Trophoblast cell (in vitro differentiated cells and primary cell): ENCODE results near the gene UQCRC1.

ENCODE experiments used
- DNase-seq, 2 donors: peaks; one replicate each; pipeline ENCODE4 v3.0.0-alpha.2; 2016
- H2AFZ ChIP-seq: 2 replicates; pipeline ENCODE4 v1.6.1; 2013; ENCODE audit warnings: low read length, moderate library complexity, mild to moderate bottlenecking; ENCODE audit not compliant: insufficient read depth, poor library complexity
- H2AK5ac ChIP-seq: 2 replicates; pipeline ENCODE4 v1.6.1; 2013; ENCODE audit warnings: mild to moderate bottlenecking, low read length
- H2BK120ac ChIP-seq: 2 replicates; pipeline ENCODE4 v1.6.1; 2013; ENCODE audit warnings: low read length, mild to moderate bottlenecking, moderate library complexity; ENCODE audit not compliant: insufficient read depth, poor library complexity
- H2BK12ac ChIP-seq: 2 replicates; pipeline ENCODE4 v1.6.1; 2013; ENCODE audit warnings: mild to moderate bottlenecking, low read length, moderate library complexity
- H2BK5ac ChIP-seq: 2 replicates; pipeline ENCODE4 v1.6.1; 2013; ENCODE audit warnings: low read length, low read depth, moderate library complexity, mild to moderate bottlenecking; ENCODE audit not compliant: poor library complexity
- H3K14ac ChIP-seq: 2 replicates; pipeline ENCODE4 v1.6.1; 2013; ENCODE audit warnings: mild to moderate bottlenecking, low read length
- H3K18ac ChIP-seq: 2 replicates; pipeline ENCODE4 v1.6.1; 2013; ENCODE audit warnings: mild to moderate bottlenecking, low read length
- H3K23ac ChIP-seq: 2 replicates; pipeline ENCODE4 v1.6.1; 2013; ENCODE audit warnings: low read length
- H3K27ac ChIP-seq: 2 replicates; pipeline ENCODE4 v1.5.1; 2013; ENCODE audit warnings: low read depth, mild to moderate bottlenecking, inconsistent platforms, low read length, moderate library complexity
- H3K27me3 ChIP-seq: 2 replicates; pipeline ENCODE4 v1.6.1; 2013; ENCODE audit warnings: inconsistent platforms, mild to moderate bottlenecking, low read length, moderate library complexity; ENCODE audit not compliant: insufficient read depth
- H3K36me3 ChIP-seq, 2 experiments: 1 replicate in 1 of 2; 2 replicates in 1 of 2; pipeline ENCODE4 v1.6.1; 2013; ENCODE audit warnings: low read length in 2 of 2, mild to moderate bottlenecking in 2 of 2, moderate library complexity in 1 of 2; ENCODE audit not compliant: insufficient read depth in 2 of 2, control insufficient read depth in 1 of 2
- H3K4ac ChIP-seq: 2 replicates; pipeline ENCODE4 v1.6.1; 2013; ENCODE audit warnings: low read depth, mild to moderate bottlenecking, low read length, moderate library complexity
- H3K4me1 ChIP-seq, 2 experiments: 1 replicate in 1 of 2; 2 replicates in 1 of 2; pipeline ENCODE4 v1.6.1; 2013; ENCODE audit warnings: low read length in 2 of 2, mild to moderate bottlenecking in 2 of 2, moderate library complexity in 1 of 2; ENCODE audit not compliant: insufficient read depth in 2 of 2, control insufficient read depth in 1 of 2
- H3K4me2 ChIP-seq: 2 replicates; pipeline ENCODE4 v1.6.1; 2013; ENCODE audit warnings: inconsistent platforms, mild to moderate bottlenecking, low read length, moderate library complexity
- H3K4me3 ChIP-seq: 2 replicates; pipeline ENCODE4 v1.5.1; 2013; ENCODE audit warnings: mild to moderate bottlenecking, low read depth, low read length, inconsistent platforms
- H3K79me1 ChIP-seq: one replicate; pipeline ENCODE4 v1.6.1; 2013; ENCODE audit warnings: low read length
- H3K79me2 ChIP-seq: 2 replicates; pipeline ENCODE4 v1.6.1; 2013; ENCODE audit warnings: low read length, mild to moderate bottlenecking; ENCODE audit not compliant: control insufficient read depth, insufficient read depth, poor library complexity
- H3K9ac ChIP-seq: 2 replicates; pipeline ENCODE4 v1.6.1; 2013; ENCODE audit warnings: mild to moderate bottlenecking, low read length
- H3K9me3 ChIP-seq: 2 replicates; pipeline ENCODE4 v1.6.1; 2013; ENCODE audit warnings: low read depth, mild to moderate bottlenecking, control low read depth, inconsistent platforms, low read length; ENCODE audit not compliant: insufficient read depth
- H4K12ac ChIP-seq: 2 replicates; pipeline ENCODE4 v1.6.1; 2013; ENCODE audit warnings: low read depth, mild to moderate bottlenecking, low read length, moderate library complexity
- H4K8ac ChIP-seq: 2 replicates; pipeline ENCODE4 v1.6.1; 2013; ENCODE audit warnings: low read depth, mild to moderate bottlenecking, low read length, moderate library complexity
- H4K91ac ChIP-seq: one replicate; pipeline ENCODE4 v1.6.1; 2013; ENCODE audit warnings: low read depth, mild to moderate bottlenecking, low read length, moderate library complexity
- WGBS: extraction: QIAGEN DNeasy Blood & Tissue Kit; methylation state at CpG from one replicate; pipeline ENCODE4 v1.1.7; 2013; ENCODE audit warnings: missing lambda C conversion rate; ENCODE audit not compliant: insufficient read length, insufficient coverage; ENCODE audit errors: extremely low coverage; 5-methylcytosine and 5-hydroxymethylcytosine counted together

Gene UQCRC1

GRCh38 chr3:48596676-48597407, 12.6 kb downstream of the UQCRC1 start:
- Histone ChIP-seq H3K79me2 (peaks cover 14% of the 10 kb centered on the region), H4K12ac (peak overlapping the region; percentile 45), H2AK5ac (peak overlapping the region; percentile 91), H3K36me3 (peaks cover 49 to 50% of the 10 kb centered on the region in 2 experiments), H3K27ac (peak overlapping the region; percentile 93), H2BK12ac (peak overlapping the region; percentile 84), H3K79me1 (peaks cover 42% of the 10 kb centered on the region), H4K8ac (peak overlapping the region; percentile 71), H3K4me1 (peaks cover 53 to 55% of the 10 kb centered on the region in 2 experiments), H3K18ac (peak overlapping the region; percentile 83), H4K91ac (peak overlapping the region; percentile 79), H3K27me3 (no peaks in the 10 kb centered on the region), H3K4me2 (no peak overlapping the region), H2BK120ac (peak overlapping the region; percentile 88), H3K9me3 (no peaks in the 10 kb centered on the region), H2AFZ (peak overlapping the region; percentile 41), H3K9ac (no peak overlapping the region), H2BK5ac (peak overlapping the region; percentile 87), H3K4ac (peak overlapping the region; percentile 46), H3K23ac (no peak overlapping the region), H3K4me3 (no peak overlapping the region), H3K14ac (peak overlapping the region; percentile 86)
- DNase-seq, result peak in 1 of 2 donors; percentile 6
- no CpG with 5 or more reads among the region's 8 CpGs for WGBS

- Histone ChIP-seq H3K4me3 (no peak overlapping the region), H3K79me1 (peaks cover 42% of the 10 kb centered on the region), H2AK5ac (peak overlapping the region; percentile 91), H3K27me3 (no peaks in the 10 kb centered on the region), H2BK5ac (peak overlapping the region; percentile 87), H4K8ac (peak overlapping the region; percentile 71), H3K36me3 (peaks cover 49 to 50% of the 10 kb centered on the region in 2 experiments), H3K79me2 (peaks cover 14% of the 10 kb centered on the region), H3K9ac (no peak overlapping the region), H4K12ac (peak overlapping the region; percentile 18), H3K9me3 (no peaks in the 10 kb centered on the region), H3K4ac (peak overlapping the region; percentile 46), H2AFZ (no peak overlapping the region), H2BK120ac (peak overlapping the region; percentile 88), H2BK12ac (peak overlapping the region; percentile 84), H3K4me2 (peak overlapping the region; percentile 18), H3K18ac (peak overlapping the region; percentile 83), H3K4me1 (peaks cover 55% of the 10 kb centered on the region in 2 experiments), H3K14ac (peak overlapping the region; percentile 86), H3K23ac (no peak overlapping the region), H3K27ac (peak overlapping the region; percentile 93), H4K91ac (peak overlapping the region; percentile 79)
- no peak for DNase-seq
- WGBS, result no CpG with 5 or more reads among the region's 5 CpGs
Measured at GRCh38 chr3:48596157-48596556, 13.3 kb downstream of the UQCRC1 start.

DNA sequence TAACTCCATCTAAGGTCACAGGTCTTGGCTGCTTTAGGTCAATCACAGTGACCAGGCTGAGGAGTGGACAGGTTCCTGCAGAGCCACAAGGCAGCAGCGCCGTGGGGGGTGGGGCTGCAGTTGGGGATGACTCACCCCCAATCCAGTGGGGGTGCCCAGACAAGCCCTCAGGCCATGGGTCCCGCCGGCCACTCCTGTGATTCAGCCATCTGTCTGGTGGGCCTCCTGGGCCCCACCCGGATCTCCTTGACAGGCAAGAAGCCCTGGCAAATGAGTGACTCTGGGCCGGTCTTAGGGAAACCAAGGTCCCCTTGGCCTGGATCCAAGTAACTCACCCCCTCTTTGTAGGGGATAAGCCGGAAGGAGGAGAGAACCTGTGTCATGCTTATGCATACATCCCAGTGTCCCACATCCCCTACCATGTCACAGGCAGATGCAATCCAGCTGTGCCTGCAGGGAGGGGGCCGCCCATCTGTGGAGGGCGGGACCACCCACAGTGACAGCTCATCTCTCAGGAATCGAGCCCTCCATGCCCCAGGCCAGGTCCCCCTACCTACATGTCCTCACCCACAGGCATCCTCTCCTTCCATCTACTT, 13.8 kb downstream of the UQCRC1 start:
- peaks cover 48% of the 10 kb centered on the region in 2 experiments for H3K36me3 ChIP-seq
- H2BK5ac ChIP-seq, result peak overlapping the region; percentile 87
- WGBS, result no CpG with 5 or more reads among the region's 10 CpGs
- H3K9me3 ChIP-seq, result no peaks in the 10 kb centered on the region
- H4K8ac ChIP-seq, result peak overlapping the region; percentile 71
- H3K79me2 ChIP-seq, result peaks cover 14% of the 10 kb centered on the region
- peaks cover 42% of the 10 kb centered on the region for H3K79me1 ChIP-seq
- H3K4me3 ChIP-seq, result no peak overlapping the region
- H3K4me1 ChIP-seq, result peaks cover 55% of the 10 kb centered on the region in 2 experiments
- no peak overlapping the region for H2AFZ ChIP-seq
- peak overlapping the region; percentile 79 for H4K91ac ChIP-seq
- no peak overlapping the region for H3K9ac ChIP-seq
- DNase-seq, result peak; percentile 68 to 69
- H3K18ac ChIP-seq, result peak overlapping the region; percentile 83
- no peaks in the 10 kb centered on the region for H3K27me3 ChIP-seq
- H4K12ac ChIP-seq, result peak overlapping the region; percentile 18
- peak overlapping the region; percentile 84 for H2BK12ac ChIP-seq
- peak overlapping the region; percentile 75 for H2AK5ac ChIP-seq
- no peak overlapping the region for H3K23ac ChIP-seq
- H3K14ac ChIP-seq, result peak overlapping the region; percentile 86
- H2BK120ac ChIP-seq, result peak overlapping the region; percentile 88
- H3K4me2 ChIP-seq, result peak overlapping the region; percentile 18
- H3K27ac ChIP-seq, result peak overlapping the region; percentile 93
- H3K4ac ChIP-seq, result peak overlapping the region; percentile 46

GRCh38 chr3:48595075-48595525, 14.3 kb downstream of the UQCRC1 start, which contains the start of gene COL7A1:
TSS of gene COL7A1 (minus strand) at chr3:48595329. CDS start at chr3:48595159, 170 bp downstream.
- peaks cover 14% of the 10 kb centered on the region for H3K79me2 ChIP-seq
- H4K12ac ChIP-seq, result peak within 1 kb of the TSS; percentile 18
- H3K4me2 ChIP-seq, result peak within 1 kb of the TSS; percentile 28
- no peak within 1 kb of the TSS for H3K9ac ChIP-seq
- no CpG with 5 or more reads among the region's 35 CpGs for WGBS
- H3K18ac ChIP-seq, result peak within 1 kb of the TSS; percentile 83
- no peaks in the 10 kb centered on the region for H3K27me3 ChIP-seq
- H3K4me1 ChIP-seq, result peaks cover 55% of the 10 kb centered on the region in 2 experiments
- peak within 1 kb of the TSS; percentile 86 for H3K14ac ChIP-seq
- peak within 1 kb of the TSS; percentile 71 for H3K4ac ChIP-seq
- H2AK5ac ChIP-seq, result peak within 1 kb of the TSS; percentile 75
- H2BK5ac ChIP-seq, result peak within 1 kb of the TSS; percentile 87
- H3K23ac ChIP-seq, result no peak within 1 kb of the TSS
- H3K27ac ChIP-seq, result peak within 1 kb of the TSS; percentile 93
- peaks cover 42% of the 10 kb centered on the region for H3K79me1 ChIP-seq
- peak within 1 kb of the TSS; percentile 94 for H4K91ac ChIP-seq
- H2AFZ ChIP-seq, result peak within 1 kb of the TSS; percentile 21
- no peaks in the 10 kb centered on the region for H3K9me3 ChIP-seq
- peaks cover 43 to 45% of the 10 kb centered on the region in 2 experiments for H3K36me3 ChIP-seq
- peak within 1 kb of the TSS; percentile 90 for H2BK12ac ChIP-seq
- DNase-seq, result no peak
- H2BK120ac ChIP-seq, result peak within 1 kb of the TSS; percentile 88
- peak within 1 kb of the TSS; percentile 13 for H3K4me3 ChIP-seq
- H4K8ac ChIP-seq, result peak within 1 kb of the TSS; percentile 71
